ENCODE data around the gene NAT8L. TPM values are rescaled to one million over a fixed set of nuclear protein-coding genes. Genes with fewer than 3 reads are reported as not detected.

The NAT8L gene
- total RNA-seq, 1 experiment from 2014 or later: 13.9 TPM

DNA sequence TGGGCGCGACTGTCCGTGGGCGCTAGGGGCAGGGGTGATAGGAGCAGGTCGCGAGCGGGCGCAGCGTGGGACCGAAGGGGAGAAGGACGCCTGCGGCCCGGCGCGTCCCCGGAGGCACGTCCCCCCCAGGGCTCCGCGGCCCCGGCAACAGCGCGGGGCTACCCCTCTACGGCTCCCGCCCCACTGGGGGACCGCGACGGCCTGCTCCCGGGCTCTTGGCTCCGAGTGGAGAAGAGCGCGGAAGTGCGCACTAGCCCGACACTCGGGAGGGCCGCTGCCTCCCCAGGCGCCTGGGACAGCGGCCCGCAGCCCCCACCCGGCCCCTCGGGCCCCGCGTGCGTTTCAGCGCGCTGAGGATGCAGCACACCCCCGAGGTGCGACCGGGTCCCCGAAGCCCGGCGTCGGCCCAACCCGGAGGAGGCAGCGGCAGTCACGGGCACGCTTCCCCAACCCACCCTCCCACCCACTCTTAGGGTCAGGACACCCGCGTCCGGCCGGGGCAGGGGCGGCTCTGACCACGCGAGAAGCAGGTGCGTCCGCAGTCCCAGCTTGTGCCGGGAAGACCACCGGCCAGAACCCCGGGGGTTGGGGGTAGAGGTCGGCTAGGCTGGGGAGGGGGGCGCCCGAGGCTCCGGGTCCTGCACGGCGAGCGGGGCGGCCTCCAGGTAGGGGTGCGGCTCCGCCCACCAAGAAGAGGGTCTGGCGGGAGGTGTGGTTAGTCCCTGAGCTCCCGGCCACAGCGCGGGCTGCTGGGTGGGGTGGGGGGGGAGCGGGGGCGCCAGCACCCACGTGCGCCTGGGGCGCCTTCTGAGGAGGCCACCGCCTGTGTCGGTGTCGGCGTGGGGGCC, 18.5 kb upstream of the NAT8L start:
- Histone ChIP-seq H3K79me1 (ENCODE audit: insufficient read depth, low read depth, low read length, poor library complexity, severe bottlenecking) (no peaks in the 10 kb centered on the region), H2BK15ac (ENCODE audit: low read depth, low read length) (no peak overlapping the region), H3K27ac (ENCODE audit: insufficient read length, low read depth, low read length) (no peak overlapping the region), H2AK5ac (ENCODE audit: insufficient read length, low read length) (no peak overlapping the region), H3K27me3 (ENCODE audit: insufficient read depth, low read length) (peaks cover 19% of the 10 kb centered on the region), H3K4ac (ENCODE audit: low read depth, low read length) (no peak overlapping the region), H3K4me2 (ENCODE audit: insufficient read depth, insufficient read length, low read length) (peak overlapping the region; percentile 48), H3K14ac (ENCODE audit: insufficient read depth, low read length) (no peak overlapping the region), H2BK20ac (ENCODE audit: low read depth, low read length, poor library complexity, severe bottlenecking) (no peak overlapping the region), H3K9me3 (ENCODE audit: control insufficient read depth, low read depth, low read length) (no peaks in the 10 kb centered on the region), H3K18ac (ENCODE audit: insufficient read length, low read depth, low read length) (no peak overlapping the region), H3K4me1 (ENCODE audit: insufficient read depth, low read length) (no peaks in the 10 kb centered on the region; the same call in 1 of the 2 replicates), H4K8ac (replicated peaks; ENCODE audit: insufficient read length, low read depth, low read length) (no peak overlapping the region), H3K23ac (ENCODE audit: insufficient read length, low read depth, low read length) (no peak overlapping the region), H2BK120ac (ENCODE audit: low read depth, low read length, poor library complexity, severe bottlenecking) (no peak overlapping the region), H2BK12ac (ENCODE audit: insufficient read length, low read depth, low read length) (no peak overlapping the region), H3K79me2 (ENCODE audit: insufficient read depth, low read length) (no peaks in the 10 kb centered on the region), H4K5ac (ENCODE audit: insufficient read length, low read depth, low read length) (no peak overlapping the region), H4K91ac (ENCODE audit: insufficient read length, low read depth, low read length) (no peak overlapping the region), H3K56ac (ENCODE audit: insufficient read length, low read depth, low read length) (no peak overlapping the region), H3T11ph (ENCODE audit: low read length) (no peak overlapping the region), H3K9ac (ENCODE audit: extremely low read depth, insufficient read length, low read length) (no peak overlapping the region), H2BK5ac (ENCODE audit: insufficient read length, low read length) (no peak overlapping the region), H3K23me2 (ENCODE audit: insufficient read length, low read depth, low read length, poor library complexity, severe bottlenecking) (peaks cover 16% of the 10 kb centered on the region), H4K20me1 (ENCODE audit: control insufficient read depth, insufficient read depth, insufficient read length) (no peaks in the 10 kb centered on the region), H2AFZ (ENCODE audit: low read length) (no peak overlapping the region)
- WGBS (ENCODE audit: extremely low coverage, insufficient read length, low lambda C conversion rate): no CpG with 5 or more reads among the region's 91 CpGs
- H3K36me3 Mint-ChIP-seq (ENCODE audit: insufficient read depth in 1 of 3, low read depth in 3 of 3): no peaks in the 10 kb centered on the region; a peak in 2 of 7 replicates
- TF ChIP-seq, protein P1, sequence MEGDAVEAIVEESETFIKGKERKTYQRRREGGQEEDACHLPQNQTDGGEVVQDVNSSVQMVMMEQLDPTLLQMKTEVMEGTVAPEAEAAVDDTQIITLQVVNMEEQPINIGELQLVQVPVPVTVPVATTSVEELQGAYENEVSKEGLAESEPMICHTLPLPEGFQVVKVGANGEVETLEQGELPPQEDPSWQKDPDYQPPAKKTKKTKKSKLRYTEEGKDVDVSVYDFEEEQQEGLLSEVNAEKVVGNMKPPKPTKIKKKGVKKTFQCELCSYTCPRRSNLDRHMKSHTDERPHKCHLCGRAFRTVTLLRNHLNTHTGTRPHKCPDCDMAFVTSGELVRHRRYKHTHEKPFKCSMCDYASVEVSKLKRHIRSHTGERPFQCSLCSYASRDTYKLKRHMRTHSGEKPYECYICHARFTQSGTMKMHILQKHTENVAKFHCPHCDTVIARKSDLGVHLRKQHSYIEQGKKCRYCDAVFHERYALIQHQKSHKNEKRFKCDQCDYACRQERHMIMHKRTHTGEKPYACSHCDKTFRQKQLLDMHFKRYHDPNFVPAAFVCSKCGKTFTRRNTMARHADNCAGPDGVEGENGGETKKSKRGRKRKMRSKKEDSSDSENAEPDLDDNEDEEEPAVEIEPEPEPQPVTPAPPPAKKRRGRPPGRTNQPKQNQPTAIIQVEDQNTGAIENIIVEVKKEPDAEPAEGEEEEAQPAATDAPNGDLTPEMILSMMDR (conservative IDR thresholded peaks at IDR 0.05): no peak
- H3K4me1 Mint-ChIP-seq: no peaks in the 10 kb centered on the region
- no peak overlapping the region for H3K27ac Mint-ChIP-seq
- peak overlapping the region; percentile 24 to 75; a peak in 4 of 5 replicates for H3K4me3 Mint-ChIP-seq
- peak; percentile 45 for DNase-seq
- 0 out of 5 replicates have a peak, but pooled peaks cover 0 to 2% of the 10 kb centered on the region in 2 experiments for H3K9me3 Mint-ChIP-seq
- H3K27me3 Mint-ChIP-seq (ENCODE audit: low read depth): peaks cover 77% of the 10 kb centered on the region

Measured in H9 (cell line).